Amygdala (tissue), 56 donors: ENCODE results near the gene CRACR2B.

Source experiments
- DNase-seq, 56 donors: peaks; one replicate each; lab custom pipeline; 2025; lab: John Stamatoyannopoulos, UW

Gene CRACR2B

GRCh38 chr11:794013-794765, 33.5 kb upstream of the CRACR2B start:
- DNase-seq: no peak

GRCh38 chr11:794766-795633, 32.7 kb upstream of the CRACR2B start:
- DNase-seq: peak in 7 of 56 donors; percentile 28 to 51 (median 30)

GRCh38 chr11:795634-796564, 31.8 kb upstream of the CRACR2B start:
- DNase-seq: peak in 40 of 56 donors; percentile 16 to 72 (median 45)

GRCh38 chr11:796565-797295, 31.0 kb upstream of the CRACR2B start:
- no peak for DNase-seq

GRCh38 chr11:797296-798092, 30.2 kb upstream of the CRACR2B start:
- DNase-seq: peak in 51 of 56 donors; percentile 40 to 85 (median 71)

- peak in 41 of 56 donors; percentile 27 to 85 (median 69) for DNase-seq
Measured at GRCh38 chr11:798093-798713, 29.5 kb upstream of the CRACR2B start, which contains the start of gene SLC25A22. Gene SLC25A22, minus strand, starts transcription at chr11:798281. Its CDS starts 3,275 bp downstream, at chr11:795006.

- DNase-seq: no peak
Measured at GRCh38 chr11:799641-800316, 27.9 kb upstream of the CRACR2B start.

- no peak for DNase-seq
Measured at GRCh38 chr11:800473-800872, 27.2 kb upstream of the CRACR2B start.

GRCh38 chr11:801097-801780, 26.5 kb upstream of the CRACR2B start:
- no peak for DNase-seq

- no peak for DNase-seq
Measured at GRCh38 chr11:802018-802617, 25.6 kb upstream of the CRACR2B start.

- DNase-seq: no peak
Measured at GRCh38 chr11:802693-803466, 24.8 kb upstream of the CRACR2B start.

GRCh38 chr11:803467-803742, 24.3 kb upstream of the CRACR2B start:
- no peak for DNase-seq

GRCh38 chr11:803770-804598, 23.7 kb upstream of the CRACR2B start:
- DNase-seq: no peak

- DNase-seq: no peak
Measured at GRCh38 chr11:804599-804964, 23.1 kb upstream of the CRACR2B start.
